GM18520 (cell line): ENCODE data around the gene CNOT6.
"Not testable (repeated sequence)": the region's sequence is repeated elsewhere in the genome, so short reads cannot be mapped to it uniquely, and the experiment has no call there.

Experiments used
- ATAC-seq: cut with Tn5 transposase; IDR thresholded peaks from one replicate; pipeline ENCODE4 v1.9.1; 2021; ENCODE audit not compliant: unreplicated experiment

Gene CNOT6

GRCh38 chr5:180515974-180516373 lies 21.8 kb downstream of the CNOT6 start:
- not testable (repeated sequence) for ATAC-seq

- ATAC-seq: no peak
Observed at GRCh38 chr5:180516440-180516839, 22.3 kb downstream of the CNOT6 start.

- ATAC-seq: no peak
Observed at GRCh38 chr5:180519098-180519497, 24.9 kb downstream of the CNOT6 start.

- no peak for ATAC-seq
Observed at GRCh38 chr5:180521101-180521500, 26.9 kb downstream of the CNOT6 start.

- no peak for ATAC-seq
Observed at GRCh38 chr5:180521591-180521990, 27.4 kb downstream of the CNOT6 start.

- no peak for ATAC-seq
Observed at GRCh38 chr5:180522330-180522729, 28.2 kb downstream of the CNOT6 start.

GRCh38 chr5:180523629-180524466 lies 29.7 kb downstream of the CNOT6 start:
- ATAC-seq: no peak

- ATAC-seq: no peak
Observed at GRCh38 chr5:180525399-180525798, 31.2 kb downstream of the CNOT6 start.

GRCh38 chr5:180526269-180526668 lies 32.1 kb downstream of the CNOT6 start:
- ATAC-seq: no peak

GRCh38 chr5:180527659-180528058 lies 33.5 kb downstream of the CNOT6 start:
- ATAC-seq: no peak

- ATAC-seq: not testable (repeated sequence)
Observed at GRCh38 chr5:180531036-180531585, 36.9 kb downstream of the CNOT6 start.

- no peak for ATAC-seq
Observed at GRCh38 chr5:180532268-180532667, 38.1 kb downstream of the CNOT6 start.

- no peak for ATAC-seq
Observed at GRCh38 chr5:180533845-180534244, 39.7 kb downstream of the CNOT6 start.

- ATAC-seq: no peak
Observed at GRCh38 chr5:180535573-180535972, 41.4 kb downstream of the CNOT6 start.

GRCh38 chr5:180540050-180540694 lies 46.0 kb downstream of the CNOT6 start:
- ATAC-seq: peak; percentile 85

- ATAC-seq: no peak
Observed at GRCh38 chr5:180541710-180542109, 47.5 kb downstream of the CNOT6 start.

- no peak for ATAC-seq
Observed at GRCh38 chr5:180545248-180545647, 51.1 kb downstream of the CNOT6 start.

GRCh38 chr5:180548563-180548962 lies 54.4 kb downstream of the CNOT6 start:
- no peak for ATAC-seq

- ATAC-seq: no peak
Observed at GRCh38 chr5:180553530-180553929, 59.4 kb downstream of the CNOT6 start.

GRCh38 chr5:180555168-180555921 lies 61.2 kb downstream of the CNOT6 start:
- ATAC-seq: no peak

GRCh38 chr5:180557217-180557809 lies 63.1 kb downstream of the CNOT6 start:
- no peak for ATAC-seq
